ENCODE data around the gene SEPTIN11. TPM values are rescaled to one million over a fixed set of nuclear protein-coding genes. Genes with fewer than 3 reads are reported as not detected.

SEPTIN11 gene
- total and polyA plus RNA-seq, 2 of the 4 experiments (the other 2 are of a cell fraction), result 267 to 573 TPM

- TF ChIP-seq POLR2A (IDR thresholded peaks at IDR 0.05; ENCODE audit: low read depth, low read length), result no peak
- no peak for TF ChIP-seq CHD1 (IDR thresholded peaks at IDR 0.05; ENCODE audit: low read depth, low read length)
- TF ChIP-seq NFE2L2 (IDR thresholded peaks at IDR 0.05; ENCODE audit: low read depth, low read length), result no peak
- TF ChIP-seq ELK1 (IDR thresholded peaks at IDR 0.05; ENCODE audit: borderline replicate concordance, low read depth, low read length), result no peak
- no peak for TF ChIP-seq BHLHE40 (IDR thresholded peaks at IDR 0.05; ENCODE audit: low read depth, low read length)
- no peak for TF ChIP-seq SMC3 (IDR thresholded peaks at IDR 0.05; ENCODE audit: low read depth, low read length)
- no peak for TF ChIP-seq MXI1 (IDR thresholded peaks at IDR 0.05; ENCODE audit: borderline replicate concordance, low read depth, low read length)
- no peak overlapping the region for H2AK9ac ChIP-seq (replicated peaks; ENCODE audit: low read depth, low read length, poor library complexity)
- H2BK5ac ChIP-seq (ENCODE audit: low read depth, low read length, poor library complexity, severe bottlenecking), result no peak overlapping the region
- H2AFZ ChIP-seq (replicated peaks; ENCODE audit: low read length, poor library complexity), result no peak overlapping the region
- H3K18ac ChIP-seq (ENCODE audit: low read depth, low read length), result no peak overlapping the region
- H2BK15ac ChIP-seq (ENCODE audit: low read depth, low read length), result no peak overlapping the region
- H3K9me3 ChIP-seq (ENCODE audit: control insufficient read depth, insufficient read depth, low read length), result no peaks in the 10 kb centered on the region
- no CpG with 5 or more reads among the region's 2 CpGs for WGBS, 2 experiments (ENCODE audit: extremely low coverage in 2 of 2, insufficient read length in 1 of 2)
- no peak overlapping the region for H3K4me2 ChIP-seq (ENCODE audit: low read depth, low read length)
- no peak overlapping the region for H3K9ac ChIP-seq (ENCODE audit: low read depth, low read length)
- ChIA-PET POLR2A (ENCODE audit: unreplicated experiment) (no interaction called here), CTCF (no interaction called here)
- H2BK120ac ChIP-seq (ENCODE audit: low read depth, low read length), result no peak overlapping the region
- H4K8ac ChIP-seq (ENCODE audit: low read depth in 2 of 2, low read length in 2 of 2), result no peak overlapping the region
- no peaks in the 10 kb centered on the region for H3K79me1 ChIP-seq (ENCODE audit: low read depth in 1 of 2, low read length in 2 of 2)
- H3K23ac ChIP-seq (ENCODE audit: low read depth, low read length), result no peak overlapping the region
- in situ Hi-C loops (cut with MboI; ENCODE audit: low sequenced_read_pairs) (no loop called here), intact Hi-C loops (cut with micrococcal nuclease) (no loop called here), dilution Hi-C loops (cut with HindIII; ENCODE audit: low sequenced_read_pairs, unreplicated experiment) (no loop called here)
- peaks cover 6% of the 10 kb centered on the region; the same call in 1 of the 2 replicates for H3K9me1 ChIP-seq (ENCODE audit: insufficient read depth, low read length)
- ATAC-seq (ENCODE audit: low read depth) (no peak), DNase-seq (no peak)
- H3K4me3 ChIP-seq (ENCODE audit: insufficient read depth, low read depth, low read length), result no peak overlapping the region
- no peak overlapping the region for H4K91ac ChIP-seq (ENCODE audit: insufficient read depth, low read depth, low read length)
- H4K20me1 ChIP-seq (ENCODE audit: insufficient read depth, low read length), result no peaks in the 10 kb centered on the region
- no peak overlapping the region for H3K56ac ChIP-seq (ENCODE audit: extremely low read depth, insufficient read depth, low read length)
- BruUV-seq (replicated peaks), result no TSS peak
- H3K36me3 ChIP-seq (ENCODE audit: control insufficient read depth, insufficient read depth, low read length), result no peaks in the 10 kb centered on the region
- H3K14ac ChIP-seq (replicated peaks; ENCODE audit: low read depth, low read length), result 0 out of 2 replicates have a peak overlapping the region, but pooled peaks have one; percentile 21
- no peak overlapping the region for H3K27ac ChIP-seq (ENCODE audit: insufficient read depth, low read length)
- peaks cover 2% of the 10 kb centered on the region; the same call in 1 of the 2 replicates for H3K4me1 ChIP-seq (ENCODE audit: control insufficient read depth, insufficient read depth, low read length)
- H4K5ac ChIP-seq (ENCODE audit: low read depth, low read length), result no peak overlapping the region
- H2AK5ac ChIP-seq (ENCODE audit: low read depth, low read length), result no peak overlapping the region; the same call in 1 of the 2 replicates
- H3K4ac ChIP-seq (ENCODE audit: low read depth, low read length), result no peak overlapping the region
- H3K27me3 ChIP-seq (ENCODE audit: control insufficient read depth, insufficient read depth, low read length), result no peaks in the 10 kb centered on the region
- no peak overlapping the region for H2BK20ac ChIP-seq (ENCODE audit: low read depth, low read length)
These were observed 18.9 kb upstream of the SEPTIN11 start for GRCh38 chr4:76930685-76931084.

Measured in IMR-90 (cell line).